D341Med (cell line): ENCODE measurements around the gene SLC43A3.
A peak's percentile ranks its signal among the peaks of the same experiment; 100 is the strongest.
"Not testable (repeated sequence)": the region's sequence is repeated elsewhere in the genome, so short reads cannot be mapped to it uniquely, and the experiment has no call there.

ENCODE experiments used
- DNase-seq: peaks from one replicate; pipeline ENCODE4 v3.0.0; 2012; ENCODE audit warnings: low spot score

The SLC43A3 gene

GRCh38 chr11:57459164-57460021 is 32.5 kb upstream of the SLC43A3 start:
- DNase-seq = no peak

GRCh38 chr11:57458410-57459163 is 31.7 kb upstream of the SLC43A3 start:
- DNase-seq = peak; percentile 88

GRCh38 chr11:57458060-57458409 is 31.1 kb upstream of the SLC43A3 start:
- no peak for DNase-seq

- DNase-seq = no peak
Measured at GRCh38 chr11:57457643-57458023, 30.7 kb upstream of the SLC43A3 start.

- DNase-seq = peak; percentile 80
Measured at GRCh38 chr11:57456960-57457642, 30.2 kb upstream of the SLC43A3 start.

GRCh38 chr11:57453543-57454177 is 26.7 kb upstream of the SLC43A3 start:
- no peak for DNase-seq

- DNase-seq = no peak
Measured at GRCh38 chr11:57446055-57446454, 19.1 kb upstream of the SLC43A3 start.

- not testable (repeated sequence) for DNase-seq
Measured at GRCh38 chr11:57445122-57445394, 18.1 kb upstream of the SLC43A3 start.

GRCh38 chr11:57444362-57445121 is 17.6 kb upstream of the SLC43A3 start:
- no peak for DNase-seq

GRCh38 chr11:57440744-57441414 is 14.0 kb upstream of the SLC43A3 start:
- no peak for DNase-seq

- no peak for DNase-seq
Measured at GRCh38 chr11:57439786-57440185, 12.9 kb upstream of the SLC43A3 start.

- no peak for DNase-seq
Measured at GRCh38 chr11:57438345-57439285, 11.7 kb upstream of the SLC43A3 start.

- no peak for DNase-seq
Measured at GRCh38 chr11:57436031-57436430, 9.1 kb upstream of the SLC43A3 start.

GRCh38 chr11:57434640-57435546 is 8.0 kb upstream of the SLC43A3 start:
- DNase-seq = no peak

- DNase-seq = no peak
Measured at GRCh38 chr11:57432714-57433163, 5.8 kb upstream of the SLC43A3 start.

- no peak for DNase-seq
Measured at GRCh38 chr11:57432149-57432561, 5.2 kb upstream of the SLC43A3 start.

GRCh38 chr11:57430952-57431351 is 4.0 kb upstream of the SLC43A3 start:
- DNase-seq = no peak

GRCh38 chr11:57429946-57430345 is 3.0 kb upstream of the SLC43A3 start:
- DNase-seq = no peak

GRCh38 chr11:57428643-57429042 is 1.7 kb upstream of the SLC43A3 start:
- no peak for DNase-seq
